Activated CD4-positive, alpha-beta T cell treated with anti-CD3 and anti-CD28 coated beads for 4 hours (primary cell): Measurements from ENCODE around the gene INPP4A.
A peak's percentile ranks its signal among the peaks of the same experiment; 100 is the strongest.

ENCODE experiments used
- DNase-seq, 2 donors: peaks; one replicate each; pipeline ENCODE4 v3.0.0-alpha.2; 2020

The INPP4A gene

DNA sequence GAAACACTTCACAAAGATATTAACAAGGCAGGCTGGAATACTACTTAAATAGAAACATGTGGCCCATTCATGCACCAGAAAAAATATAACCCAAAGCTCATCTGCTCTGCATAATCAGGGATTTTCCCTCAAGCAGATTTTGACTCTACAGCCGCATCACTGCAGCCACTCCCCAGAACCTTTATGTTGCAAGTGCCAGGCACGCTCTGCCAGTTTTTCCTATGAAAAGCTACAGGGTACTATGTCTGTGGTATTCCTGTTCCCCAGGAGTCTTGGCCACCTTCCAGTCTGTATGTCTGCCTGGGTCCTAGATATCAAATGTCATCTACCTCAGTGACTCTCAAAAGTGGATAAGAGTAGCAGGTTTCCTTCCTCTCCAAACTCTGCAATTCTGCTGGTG is 159.9 kb downstream of the INPP4A start:
- DNase-seq = no peak

DNA sequence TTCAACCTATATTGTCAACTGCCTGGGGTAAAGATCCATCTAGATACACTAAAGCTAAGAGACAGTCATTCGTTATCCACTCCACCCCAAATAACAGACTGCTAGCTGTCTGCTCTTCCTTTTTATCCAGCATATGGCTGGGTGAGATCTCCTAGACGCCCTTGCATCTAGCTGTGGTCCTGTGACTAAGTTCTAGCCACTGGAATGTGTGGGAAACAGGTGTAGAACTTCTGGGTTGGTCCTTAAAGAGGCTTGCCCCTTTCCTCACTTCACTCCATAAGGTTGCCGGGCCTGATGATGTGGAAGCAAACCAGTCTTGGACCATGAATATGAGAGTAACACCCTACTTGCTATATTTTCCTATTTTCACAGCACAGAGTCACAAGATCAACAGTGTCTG is 160.4 kb downstream of the INPP4A start:
- no peak for DNase-seq

DNA sequence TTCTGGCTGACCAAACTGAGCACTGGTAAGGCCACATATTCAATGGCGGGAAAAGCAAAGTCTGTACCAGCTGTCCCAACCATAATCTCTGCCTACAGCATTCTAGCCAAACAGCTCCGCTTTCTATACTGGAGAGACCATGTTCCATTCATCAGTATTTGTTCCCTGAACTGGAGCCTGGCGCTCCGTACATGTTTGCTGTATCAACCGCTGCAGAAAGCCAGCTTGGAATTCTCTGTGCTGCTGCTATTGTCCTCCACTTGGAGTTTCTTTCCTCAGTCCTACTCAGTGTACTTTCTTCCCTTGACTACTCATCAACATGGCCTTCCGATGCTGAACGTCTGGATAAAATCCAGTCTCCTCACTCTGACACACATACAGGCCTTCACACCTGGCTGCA is 161.8 kb downstream of the INPP4A start:
- no peak for DNase-seq

DNA sequence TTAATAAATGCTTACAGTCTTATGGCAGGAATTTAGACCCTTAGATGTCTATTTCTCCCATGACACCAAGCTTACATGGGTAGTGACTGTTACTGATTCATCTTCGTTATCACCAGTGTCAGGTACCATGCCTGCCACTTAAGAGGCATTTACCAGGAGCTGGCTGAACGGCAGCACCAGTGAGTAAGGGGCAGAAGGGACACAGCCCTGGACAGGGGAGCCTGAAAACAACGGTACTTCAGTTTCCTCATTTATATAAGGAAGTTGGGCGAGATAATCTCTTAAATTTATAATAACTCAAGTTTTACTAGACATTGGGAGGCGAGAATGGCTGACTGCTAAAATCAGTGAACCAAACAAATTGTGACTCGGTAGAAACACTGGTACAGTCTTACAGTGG is 162.4 kb downstream of the INPP4A start:
- DNase-seq = no peak

DNA sequence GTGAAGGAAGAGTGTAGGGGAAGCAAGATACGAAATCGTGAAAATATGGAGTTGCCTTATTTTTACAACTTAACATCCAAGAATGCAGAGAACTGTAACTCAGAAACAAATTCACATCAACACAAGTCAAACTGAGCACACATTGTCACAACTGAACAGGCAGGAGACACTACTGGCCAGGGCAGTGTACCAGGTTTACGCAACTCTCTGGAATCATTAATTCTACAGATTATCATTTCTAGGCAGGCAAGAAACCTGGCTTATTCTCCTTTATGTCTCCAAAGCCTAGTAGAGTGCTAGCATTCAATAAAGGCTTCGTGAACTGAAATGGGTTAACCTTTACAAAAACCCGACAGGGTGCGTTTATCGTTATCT is 163.1 kb downstream of the INPP4A start:
- no peak for DNase-seq

DNA sequence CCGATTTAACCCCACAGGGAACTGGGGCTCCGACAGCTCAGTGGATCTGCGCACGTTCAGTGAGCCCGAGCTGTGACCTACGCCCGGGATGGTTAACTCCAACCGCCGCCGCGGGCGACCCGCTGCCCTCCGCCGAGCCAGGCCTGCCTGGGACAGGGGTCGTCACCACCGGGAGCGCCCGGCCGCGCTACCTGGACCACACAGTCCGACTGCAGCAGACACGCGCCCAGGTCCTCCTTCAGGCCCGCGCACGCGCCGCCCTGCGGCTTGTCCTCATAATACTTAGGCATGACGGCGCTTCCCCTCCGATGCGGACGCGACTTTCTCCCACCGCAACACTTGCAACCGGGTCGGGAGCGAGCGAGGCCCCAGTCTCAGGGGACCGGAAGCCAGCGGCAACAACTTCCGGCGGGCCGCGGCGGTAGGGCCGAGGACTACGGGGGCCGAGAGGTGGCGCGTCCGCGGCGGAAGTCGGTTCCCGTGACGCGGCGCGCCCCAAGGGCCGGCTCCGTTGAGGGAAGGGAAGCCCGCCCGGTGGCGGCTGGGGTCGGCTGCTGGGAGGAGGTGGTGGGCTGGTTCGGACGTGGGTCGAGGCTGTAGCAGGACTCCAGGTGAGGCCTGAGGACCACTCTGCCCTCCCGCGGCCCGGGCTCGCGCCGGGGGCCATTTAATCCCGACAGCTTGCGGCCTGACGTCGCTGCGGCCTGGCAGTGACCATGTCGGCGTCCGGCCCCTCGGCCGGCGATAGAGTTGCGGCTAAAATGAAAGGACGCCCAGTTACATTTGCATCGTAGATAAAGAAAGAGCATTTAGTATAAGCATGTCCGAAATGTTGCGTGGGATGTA is 163.7 kb downstream of the INPP4A start, which contains the start of the genes COA5 and UNC50:
COA5 (minus strand) TSS at position 397 of the 846 bp plus-strand sequence; CDS start at position 290, 107 bp downstream.
UNC50 (plus strand) TSS at position 474 of the 846 bp plus-strand sequence. CDS start 1,171 bp downstream, outside the sequence.
- peak; percentile 82 to 89 for DNase-seq

DNA sequence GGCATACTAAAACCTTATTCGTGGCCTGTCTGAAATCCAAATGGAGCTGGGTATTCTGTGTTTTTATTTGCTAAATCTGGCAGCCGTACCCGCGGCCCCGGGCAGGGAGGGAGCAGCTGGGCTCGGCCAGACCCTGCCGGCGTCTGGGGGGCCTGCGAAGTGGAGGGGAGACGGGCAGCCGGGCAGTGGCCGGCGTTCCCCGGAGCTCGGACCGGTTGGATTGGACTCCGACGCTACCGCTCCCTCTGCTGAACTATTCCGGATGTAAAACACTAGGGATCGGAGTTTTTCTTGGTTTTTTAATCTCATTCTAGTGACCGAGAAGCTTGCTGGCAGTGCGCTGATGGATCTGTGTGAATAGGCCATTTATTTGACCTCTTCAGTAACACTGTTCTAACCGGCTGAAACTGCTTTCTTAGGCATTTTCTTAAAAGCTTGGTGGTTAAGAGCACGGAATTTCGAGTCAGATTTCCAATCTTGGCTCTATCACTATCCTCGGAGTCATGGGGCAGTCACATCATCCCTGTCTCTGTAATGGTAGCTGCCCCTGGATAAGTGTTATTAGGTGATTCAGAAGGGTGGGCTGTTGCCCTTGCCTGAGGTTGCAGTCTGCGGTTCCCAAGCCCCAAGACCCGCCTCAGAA is 164.4 kb downstream of the INPP4A start:
- no peak for DNase-seq

DNA sequence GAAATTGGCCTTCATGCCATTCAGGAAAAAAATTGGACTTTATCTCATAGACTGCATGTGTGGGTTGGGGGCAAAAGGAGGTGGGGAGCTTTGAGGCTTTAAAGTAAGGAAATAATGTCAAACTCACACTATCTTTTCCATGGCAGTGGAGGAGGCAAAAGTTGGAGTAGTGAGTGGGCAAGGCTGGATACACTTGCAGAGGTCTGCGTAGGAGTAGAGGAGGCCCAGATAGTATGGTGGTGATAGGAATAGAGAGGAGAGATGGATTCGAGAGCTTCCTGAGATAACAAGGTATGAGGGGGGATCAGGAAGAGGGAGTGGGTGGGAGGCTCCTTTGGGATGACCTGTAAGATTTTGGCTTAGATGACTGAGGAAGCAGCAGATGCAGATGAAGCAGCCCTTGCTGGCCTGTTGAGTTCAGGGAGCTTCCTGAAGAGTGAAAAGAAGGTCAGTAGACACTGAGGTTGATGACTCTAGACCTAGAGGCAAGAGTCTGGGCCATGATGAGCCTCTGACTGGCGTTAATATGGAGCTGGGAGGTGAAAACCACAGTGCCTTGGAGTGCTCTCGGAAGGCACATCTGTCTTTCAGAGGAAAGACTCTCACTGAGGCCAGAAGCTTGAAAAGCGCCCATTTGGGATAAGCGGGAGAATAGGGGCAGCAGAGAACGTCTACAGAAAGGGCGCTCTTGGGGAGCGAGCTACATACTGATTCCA is 169.5 kb downstream of the INPP4A start:
- no peak for DNase-seq

DNA sequence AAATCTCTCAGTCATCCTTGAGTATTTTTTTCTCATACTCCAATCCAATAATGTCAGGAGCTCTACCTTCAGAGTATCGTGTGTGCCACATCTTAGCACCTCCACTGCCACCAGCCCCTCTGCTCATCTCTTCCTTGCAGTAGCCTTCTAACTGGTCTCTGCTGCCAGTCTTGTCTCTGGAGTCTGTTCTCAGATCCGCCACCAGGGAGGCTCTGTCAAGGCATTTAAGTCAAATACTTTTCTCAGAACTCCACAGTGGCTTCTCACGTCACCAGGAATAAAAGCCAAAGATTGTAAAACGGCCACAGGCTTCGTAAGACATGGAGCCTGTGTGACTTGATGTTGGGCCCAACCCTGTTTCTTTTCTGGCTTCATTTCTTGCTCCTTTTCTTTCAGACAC is 170.8 kb downstream of the INPP4A start:
- DNase-seq = no peak

DNA sequence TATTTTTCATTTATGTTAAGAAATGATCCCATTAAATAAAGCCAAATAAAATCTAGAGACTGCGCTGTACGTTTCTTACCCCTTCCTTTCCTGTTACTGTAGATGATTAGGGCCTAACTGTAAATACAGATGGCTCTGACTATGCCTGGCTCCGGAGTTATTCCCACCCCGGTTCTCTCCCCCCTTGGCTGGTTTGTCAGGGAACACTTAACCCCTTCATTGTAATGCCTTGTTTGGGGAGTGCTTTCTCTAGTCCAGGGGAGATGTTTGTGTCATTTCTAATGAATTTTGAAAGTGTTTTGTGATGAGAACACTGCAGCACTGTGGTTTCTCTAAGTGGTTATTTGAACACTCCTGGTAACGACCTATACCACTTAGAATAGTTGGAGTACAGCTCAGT is 172.5 kb downstream of the INPP4A start:
- no peak for DNase-seq

DNA sequence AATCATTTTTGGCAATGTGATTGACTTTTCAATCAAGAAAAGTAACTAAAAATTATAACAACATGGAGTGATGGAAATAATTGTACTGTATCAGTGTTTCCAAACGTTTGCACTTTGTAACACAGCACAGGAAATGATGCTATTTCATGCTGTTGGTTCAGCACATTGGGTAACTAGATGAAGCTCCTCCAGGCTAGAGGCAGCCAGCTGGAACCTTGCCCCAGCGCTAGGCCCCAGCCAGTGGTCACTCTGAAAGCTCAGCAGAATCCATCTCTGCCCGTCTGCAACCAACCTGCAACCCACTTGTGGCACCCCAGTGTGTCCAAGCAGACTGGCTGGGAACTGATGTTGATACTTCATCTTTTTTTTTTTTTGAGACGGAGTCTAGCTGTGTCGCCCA is 179.0 kb downstream of the INPP4A start:
- no peak for DNase-seq

DNA sequence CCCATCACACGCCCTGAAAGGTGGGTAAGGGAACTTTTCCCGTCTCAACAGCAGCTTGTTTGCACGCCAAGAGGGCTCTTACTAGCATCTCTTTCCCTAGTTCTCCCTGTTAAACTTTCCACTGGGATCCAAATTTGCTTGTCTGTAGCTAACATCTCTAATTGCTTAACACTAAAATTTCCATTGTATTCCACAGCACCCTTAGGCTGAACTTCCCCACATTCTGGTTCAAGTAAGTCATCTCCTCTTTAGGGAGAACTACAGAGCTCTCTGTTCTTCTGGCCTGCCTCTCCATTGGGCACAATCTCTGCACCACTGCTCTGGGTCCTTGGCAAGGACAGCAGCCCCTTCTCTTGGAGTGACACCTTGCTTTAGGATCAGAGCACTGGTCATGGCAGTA is 187.7 kb downstream of the INPP4A start:
- DNase-seq = no peak

DNA sequence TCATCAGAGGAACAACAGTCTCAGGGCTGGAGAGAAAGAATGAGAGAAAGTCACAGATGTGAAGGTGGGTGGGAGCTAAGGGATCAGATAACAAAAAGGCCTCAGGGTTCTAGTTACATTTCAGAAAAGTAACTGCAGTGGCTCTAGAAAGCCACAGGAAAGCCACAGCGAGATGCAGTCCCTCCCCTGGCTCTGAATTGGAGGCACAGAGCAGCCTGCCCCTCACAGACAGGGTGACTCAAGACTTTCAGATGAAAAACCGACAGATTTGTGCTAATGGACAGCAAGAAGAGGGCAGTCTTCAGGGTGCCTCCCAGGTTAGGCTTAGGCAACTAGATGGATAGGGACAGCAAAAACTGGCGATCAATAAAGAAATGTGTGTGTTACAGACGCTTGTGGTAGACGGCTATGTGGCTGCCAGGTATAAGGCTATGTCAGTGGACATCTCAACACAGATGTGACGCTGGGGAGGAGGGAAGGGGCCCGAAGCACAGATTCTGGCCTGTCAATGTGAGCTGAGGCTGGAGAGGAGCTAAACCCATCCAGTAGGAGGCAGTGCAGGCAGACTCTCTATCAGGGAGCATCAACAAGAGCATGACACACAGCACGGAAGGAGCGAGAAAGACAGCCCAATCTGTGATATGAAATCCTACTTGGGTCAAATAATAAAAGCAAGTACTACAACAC is 189.9 kb downstream of the INPP4A start:
- DNase-seq = peak; percentile 44 to 59

DNA sequence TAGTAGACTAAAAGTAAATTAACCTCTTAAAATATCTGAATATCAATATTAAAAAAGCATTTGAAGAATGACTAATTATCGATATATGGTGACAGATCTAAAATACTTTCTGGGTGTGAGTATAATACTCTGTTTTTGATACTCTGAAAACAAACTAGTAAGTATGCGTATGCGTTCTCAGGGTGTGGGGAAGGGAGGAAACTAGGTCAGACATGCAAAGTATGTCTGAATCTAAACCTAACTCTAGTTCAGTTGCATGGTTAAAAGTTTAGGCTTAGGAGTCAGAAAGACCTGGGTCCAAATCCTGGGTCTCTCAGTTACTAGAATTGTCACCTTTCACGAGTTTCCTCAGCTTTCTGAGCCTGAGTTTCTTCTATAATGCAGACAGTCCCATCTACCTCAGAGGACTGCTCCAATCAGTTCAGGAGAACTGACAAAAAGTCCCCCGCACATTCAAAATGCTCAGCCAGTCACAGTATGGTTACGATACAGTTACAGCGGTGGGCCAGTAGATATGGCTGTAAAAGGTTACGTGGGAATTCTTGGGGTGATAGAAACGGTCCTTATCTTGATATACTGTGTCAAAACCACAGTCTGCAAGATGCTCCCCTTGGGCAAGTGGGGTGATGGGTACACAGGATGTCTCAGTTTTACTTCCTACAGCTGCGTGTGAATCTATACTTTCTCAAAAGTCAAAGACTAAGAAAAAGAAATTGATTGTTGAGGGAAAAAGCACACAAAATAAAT is 192.9 kb downstream of the INPP4A start:
- peak; percentile 33 for DNase-seq

DNA sequence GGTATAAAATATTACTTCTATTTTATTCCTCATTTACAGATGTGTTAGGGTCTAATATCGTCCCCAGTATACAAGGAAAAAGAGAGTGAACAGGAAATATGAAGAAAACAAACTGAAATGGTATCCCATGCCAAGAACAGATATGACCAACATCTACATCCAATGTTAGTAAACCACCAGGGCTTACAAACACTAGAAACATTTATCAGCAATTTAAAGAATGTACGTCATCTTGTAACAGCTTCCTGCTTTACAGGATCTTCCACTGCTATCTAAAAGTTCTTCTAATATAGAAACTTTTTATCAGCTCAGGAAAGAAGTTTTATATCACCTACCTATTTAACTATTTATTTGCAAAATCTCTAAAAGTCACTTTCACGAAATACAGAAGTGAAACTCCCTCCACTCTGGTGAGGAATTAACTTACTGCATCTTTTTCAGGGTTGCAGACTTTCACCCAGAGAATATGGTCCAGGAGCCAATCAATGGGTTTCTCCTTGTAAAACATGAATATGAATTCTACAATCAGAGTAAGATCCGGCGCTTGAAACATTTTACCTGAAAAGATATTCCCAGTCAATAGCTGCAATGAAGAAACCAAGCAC is 198.9 kb downstream of the INPP4A start:
- no peak for DNase-seq
